Limb (tissue), 2 donors: ENCODE results near the gene MARCHF3.

ENCODE experiments used
- DNase-seq, 2 donors: peaks; one replicate each; pipeline ENCODE4 v3.0.0-alpha.2; 2016; ENCODE audit errors: extremely low spot score in 2 of 2

MARCHF3 gene

DNA sequence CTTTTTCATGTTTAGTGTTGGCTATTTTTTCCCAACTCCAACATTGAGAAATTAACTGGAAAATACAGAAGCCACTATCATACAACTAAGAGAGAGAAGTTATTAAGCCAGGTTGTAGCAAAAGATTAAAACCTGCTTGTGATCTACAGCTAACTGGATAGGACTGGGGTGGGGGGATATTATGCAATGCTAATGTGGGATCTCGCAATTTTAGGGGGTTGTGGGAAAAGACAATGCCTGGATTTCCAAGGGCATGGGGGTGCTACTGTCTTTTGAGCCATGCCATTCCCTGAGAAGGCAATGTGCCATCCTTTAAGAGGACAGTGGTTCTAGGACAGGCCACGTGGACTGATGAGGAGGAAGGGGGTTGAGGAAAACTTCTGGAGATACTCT is 46.5 kb downstream of the MARCHF3 start:
- no peak for DNase-seq

- no peak for DNase-seq
Measured at GRCh38 chr5:126982926-126983873, 47.2 kb downstream of the MARCHF3 start.

DNA sequence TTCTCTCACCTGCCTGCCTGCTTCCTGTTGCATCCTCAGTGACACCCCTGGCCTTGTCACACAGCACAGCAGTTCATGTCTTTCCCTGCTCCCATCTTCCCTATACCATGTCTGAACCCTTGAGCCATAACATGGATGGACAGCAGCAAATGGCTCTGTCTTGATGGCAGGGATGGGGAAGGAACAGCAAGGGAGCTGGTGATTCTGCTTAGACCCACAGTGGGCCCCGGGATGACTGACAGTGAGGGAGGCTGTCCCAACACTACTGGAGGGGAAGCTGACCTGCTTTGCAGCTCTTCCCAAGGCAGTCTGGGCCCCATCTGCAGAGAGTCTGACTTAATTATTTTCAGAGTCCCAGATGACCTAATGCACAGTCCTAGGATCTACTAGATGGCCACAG is 48.2 kb downstream of the MARCHF3 start:
- DNase-seq = no peak

GRCh38 chr5:126981701-126982100 is 48.7 kb downstream of the MARCHF3 start:
- DNase-seq = no peak

DNA sequence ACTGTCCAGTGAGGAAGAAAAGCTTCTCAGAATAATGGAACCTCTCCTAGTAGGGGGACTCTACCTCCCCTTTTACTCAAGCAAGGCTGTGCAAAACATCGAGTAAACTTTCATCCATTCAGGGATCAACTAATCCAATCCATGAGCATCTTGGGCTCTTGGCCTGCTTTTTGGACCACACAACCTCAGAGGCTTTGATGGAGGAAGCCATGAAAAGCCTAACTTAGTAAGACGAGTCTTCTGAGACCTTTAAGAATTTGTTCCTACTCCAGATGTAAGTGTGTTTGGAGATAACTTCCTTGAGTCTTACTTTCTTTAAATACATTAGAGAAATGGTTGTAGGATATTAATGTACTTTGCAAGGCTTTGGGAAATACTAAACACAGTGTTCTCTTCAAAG is 49.1 kb downstream of the MARCHF3 start:
- no peak for DNase-seq

GRCh38 chr5:126978258-126978657 is 52.1 kb downstream of the MARCHF3 start:
- no peak for DNase-seq

DNA sequence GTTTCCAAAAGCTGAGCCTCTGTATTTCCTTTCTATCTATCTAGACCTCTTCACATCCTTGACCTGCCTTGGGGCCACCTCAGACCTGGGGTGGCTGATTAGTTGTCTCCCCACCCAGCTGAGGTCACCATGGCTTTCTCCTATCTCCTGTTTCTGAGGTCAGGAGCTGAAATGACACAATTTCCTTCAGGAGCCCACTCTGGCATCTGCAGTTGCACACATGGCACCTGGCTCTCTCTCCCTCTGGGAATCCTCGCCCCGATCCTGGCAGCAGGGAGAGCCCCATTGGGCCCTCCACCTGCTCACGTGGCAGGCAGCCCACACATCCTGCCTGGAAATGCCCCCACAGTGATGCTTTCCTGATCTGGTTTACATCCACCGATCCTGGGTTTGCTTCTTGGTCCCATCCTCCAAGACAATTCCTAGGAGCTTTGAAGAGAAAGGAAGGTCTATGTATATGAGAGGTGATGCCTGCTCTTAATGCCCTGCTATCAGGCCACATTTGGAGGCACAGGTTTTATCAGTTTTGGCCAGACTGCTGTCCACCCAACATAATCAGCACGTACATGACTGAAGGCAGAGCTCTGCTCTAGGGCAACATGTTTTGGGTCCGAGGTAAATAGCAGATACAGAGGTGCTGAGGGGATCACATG is 53.7 kb downstream of the MARCHF3 start:
- no peak for DNase-seq

- DNase-seq = no peak
Measured at GRCh38 chr5:126975796-126976195, 54.6 kb downstream of the MARCHF3 start.

DNA sequence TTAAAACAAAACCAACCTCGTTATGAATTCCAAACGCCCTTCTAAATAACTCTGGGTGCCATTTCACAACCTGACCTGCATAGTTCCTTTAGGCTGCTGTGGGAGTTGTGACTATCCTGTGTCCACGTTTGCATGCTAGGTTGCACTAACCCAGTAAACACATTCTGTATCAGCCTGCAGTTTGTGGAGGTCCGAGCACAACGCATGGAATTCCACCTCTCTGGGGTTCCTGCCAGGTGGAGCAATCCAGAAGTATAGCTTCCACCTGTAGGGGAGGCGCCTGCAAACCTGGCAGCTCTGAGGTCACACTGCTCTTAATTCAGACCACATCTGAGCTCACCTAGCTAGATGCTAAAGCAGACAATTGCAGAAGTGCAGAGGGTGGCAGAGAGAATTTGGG is 57.2 kb downstream of the MARCHF3 start:
- DNase-seq = no peak

- DNase-seq = no peak
Measured at GRCh38 chr5:126972062-126972895, 58.1 kb downstream of the MARCHF3 start.

- DNase-seq = no peak
Measured at GRCh38 chr5:126971455-126972031, 58.8 kb downstream of the MARCHF3 start.

DNA sequence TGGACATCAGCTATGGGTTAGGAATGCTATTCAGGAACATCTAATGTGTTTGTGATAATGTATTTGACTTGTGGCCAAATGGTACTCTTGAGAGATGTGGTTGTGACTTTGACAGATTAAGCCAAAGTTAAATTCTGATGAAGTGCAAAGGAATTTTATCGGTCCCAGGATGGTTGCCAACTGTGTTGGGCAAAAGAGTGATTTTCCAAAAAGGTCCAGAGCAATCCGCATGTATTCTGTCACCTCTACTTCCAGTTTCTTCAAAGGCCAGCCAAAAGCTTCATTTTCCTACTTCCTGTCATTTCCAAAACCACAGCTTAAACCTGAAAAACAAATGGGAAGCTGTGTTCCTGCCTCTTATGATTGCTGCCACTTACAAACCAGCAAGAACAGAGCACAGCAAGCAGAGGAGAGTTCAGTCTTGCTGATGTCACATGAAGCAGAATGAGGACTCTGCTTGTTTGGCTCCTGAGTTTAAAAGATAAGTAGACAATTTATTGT is 59.8 kb downstream of the MARCHF3 start:
- no peak for DNase-seq

DNA sequence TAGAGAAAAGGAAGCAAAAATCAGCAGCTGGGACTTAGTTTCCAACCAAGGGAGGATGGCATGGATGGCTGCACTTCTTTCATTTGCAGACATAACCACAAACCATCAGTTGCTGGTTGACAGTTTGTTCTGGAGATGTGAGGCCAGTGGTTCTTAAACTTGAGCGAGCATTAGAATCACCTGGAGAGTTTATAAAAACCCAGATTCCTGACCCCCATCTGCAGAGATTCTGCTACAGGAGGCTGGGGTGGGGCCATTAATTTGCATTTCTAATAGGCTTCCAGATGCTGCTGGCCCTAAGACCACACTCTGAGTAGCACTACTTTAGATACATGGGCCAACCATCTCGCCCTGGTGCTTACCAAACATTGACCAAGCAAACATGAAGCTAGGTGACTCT is 60.8 kb downstream of the MARCHF3 start:
- no peak for DNase-seq

DNA sequence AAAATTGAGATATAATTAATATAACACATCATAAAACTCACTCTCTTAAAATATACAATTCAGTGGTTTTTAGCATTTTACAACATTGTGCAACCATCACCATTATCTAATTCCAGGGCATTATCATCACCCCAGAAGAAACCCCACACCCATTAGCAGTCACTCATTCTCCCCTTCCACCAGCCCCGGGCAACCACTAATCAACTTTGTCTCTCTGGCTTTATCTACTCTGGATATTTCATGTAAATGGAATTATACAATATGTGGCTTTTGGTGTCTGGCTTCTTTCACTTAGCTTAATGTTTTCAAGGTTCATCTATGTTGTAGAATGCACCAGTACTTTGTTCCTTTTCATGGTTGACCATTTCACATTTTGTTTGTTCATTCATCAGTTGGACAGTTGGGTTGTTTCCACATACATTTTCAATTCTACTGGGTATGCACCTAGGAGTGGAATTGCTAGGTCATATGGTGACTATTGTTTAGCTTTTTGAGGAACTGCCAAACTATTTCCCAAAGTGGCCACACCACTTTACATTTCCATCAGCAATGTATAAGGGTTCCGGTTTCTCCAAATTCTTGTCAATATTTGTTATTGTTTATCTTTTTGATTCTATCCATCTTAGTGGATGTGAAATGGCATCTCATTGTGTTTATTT is 62.4 kb downstream of the MARCHF3 start:
- DNase-seq = no peak

DNA sequence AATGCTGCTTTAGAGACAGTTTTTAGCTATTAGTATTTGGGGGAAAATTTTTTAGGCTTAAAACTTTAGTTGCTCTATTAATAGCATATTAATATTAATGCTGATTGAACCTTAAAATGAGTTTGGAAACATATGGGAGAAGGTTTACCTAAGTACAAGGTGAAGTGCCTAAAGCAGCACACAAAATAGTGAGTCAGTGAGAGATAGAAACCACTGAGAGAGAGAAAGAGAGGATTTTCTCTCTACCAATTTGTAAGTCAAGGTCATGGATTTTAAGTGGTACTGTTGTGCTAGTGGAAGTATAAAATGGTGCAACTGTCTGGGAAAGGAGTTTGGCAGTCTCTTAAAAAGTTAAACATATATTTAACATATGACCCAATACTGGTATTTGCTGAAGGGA is 64.9 kb downstream of the MARCHF3 start:
- no peak for DNase-seq

DNA sequence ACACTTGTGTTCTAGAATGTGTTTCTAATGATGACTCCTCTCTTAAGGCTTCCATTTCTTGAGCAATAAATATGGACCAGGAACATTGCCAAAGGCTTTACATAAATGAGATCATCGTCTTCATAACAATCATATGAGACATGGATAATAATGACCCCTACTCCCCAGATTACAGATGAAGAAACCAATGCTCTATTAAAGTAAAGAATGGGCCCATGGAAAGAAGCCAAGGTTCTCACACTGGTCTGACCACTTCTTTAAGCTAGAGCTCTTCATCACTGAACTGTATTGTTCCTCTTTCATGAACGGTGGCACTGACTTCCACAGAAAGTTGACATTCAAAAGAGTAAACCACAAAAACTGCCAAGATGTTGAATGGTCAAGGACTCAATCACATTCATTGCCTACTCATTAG is 65.3 kb downstream of the MARCHF3 start:
- DNase-seq = no peak

GRCh38 chr5:126963822-126964375 is 66.5 kb downstream of the MARCHF3 start:
- no peak for DNase-seq

DNA sequence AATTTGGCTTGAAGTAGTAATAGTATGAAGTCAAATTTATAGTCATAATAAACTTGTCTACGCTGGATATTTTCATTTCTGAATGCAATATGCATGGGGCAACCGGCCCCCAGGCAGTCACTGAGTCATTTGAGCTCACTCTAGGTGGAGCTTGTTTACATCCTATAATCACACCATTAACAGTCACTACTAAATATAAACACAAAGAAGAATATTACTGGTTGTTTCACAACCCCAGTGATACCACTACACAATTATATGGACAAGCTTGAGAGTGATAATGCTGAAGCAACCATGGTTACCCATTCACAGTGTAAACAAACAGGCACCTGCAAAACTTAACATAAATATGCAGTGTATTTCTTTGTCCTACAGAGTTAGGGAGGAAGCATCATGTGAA is 68.7 kb downstream of the MARCHF3 start:
- DNase-seq = no peak

GRCh38 chr5:126961128-126961527 is 69.2 kb downstream of the MARCHF3 start:
- DNase-seq = no peak

DNA sequence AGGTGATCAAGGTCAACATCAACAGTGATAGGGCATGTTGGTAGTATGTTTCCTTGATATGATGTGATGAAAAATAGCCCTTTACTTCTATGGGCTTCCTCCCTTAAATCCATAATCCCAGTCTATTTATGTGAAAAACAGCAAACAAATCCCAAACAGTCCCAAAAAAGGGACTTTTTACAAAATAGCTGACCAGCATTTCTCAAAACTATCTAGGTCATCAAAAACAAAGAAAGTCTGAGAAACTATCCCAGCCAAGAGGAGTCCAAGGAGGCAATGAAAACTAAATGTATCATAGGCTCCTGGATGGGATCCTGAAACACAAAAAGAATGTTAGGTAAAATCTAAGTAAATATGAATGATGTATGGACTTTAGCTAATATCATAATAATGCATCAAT is 71.2 kb downstream of the MARCHF3 start:
- no peak for DNase-seq

DNA sequence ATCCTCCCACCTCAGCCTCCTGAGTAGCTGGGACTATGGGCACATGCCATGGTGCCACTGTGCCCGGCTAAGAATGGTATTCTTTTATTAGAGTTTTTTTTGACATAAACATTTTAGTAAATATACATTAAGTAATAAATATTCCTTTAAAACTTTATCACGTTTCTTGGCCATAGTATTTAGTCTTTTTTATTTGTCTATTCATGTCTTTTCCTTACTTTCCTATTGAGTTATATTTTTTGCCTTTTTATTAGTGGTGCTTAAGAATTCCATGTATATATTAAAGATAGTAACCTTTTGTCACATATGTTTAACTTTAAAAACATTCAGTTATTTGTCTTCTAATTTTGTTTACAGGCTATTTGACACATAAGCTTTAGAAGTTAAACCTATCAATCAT is 73.4 kb downstream of the MARCHF3 start:
- DNase-seq = no peak
